Measurements from ENCODE around the gene GTF2H3. TPM values are rescaled to one million over a fixed set of nuclear protein-coding genes. Genes with fewer than 3 reads are reported as not detected.

The GTF2H3 gene
- total RNA-seq, 1 donor from 2014 or later: 53.2 TPM

DNA sequence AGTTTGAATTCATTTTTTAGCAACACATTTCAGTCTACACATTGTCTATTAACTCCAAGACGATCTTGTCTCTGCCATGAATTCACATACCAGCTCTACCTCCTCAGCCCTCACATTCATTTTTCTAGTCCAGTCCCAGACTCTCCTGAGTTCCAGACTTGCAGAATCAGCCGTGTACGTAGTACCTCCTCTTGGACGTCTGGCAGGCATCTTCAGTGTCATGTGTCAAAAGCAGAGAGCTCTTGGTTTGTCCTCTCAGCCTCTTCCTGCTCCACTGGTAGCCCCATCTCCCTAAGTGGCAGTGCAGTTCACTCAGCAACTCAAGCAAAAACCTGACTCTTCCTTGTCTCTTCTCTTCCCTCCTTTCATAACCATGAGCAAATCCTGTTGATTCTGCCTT, 22.8 kb downstream of the GTF2H3 start:
- intact Hi-C loops (cut with micrococcal nuclease): no loop called here
- no peak overlapping the region for H3K27ac Mint-ChIP-seq
- no peaks in the 10 kb centered on the region for H3K4me1 Mint-ChIP-seq (ENCODE audit: low read depth)
- peaks cover 57% of the 10 kb centered on the region for H3K36me3 Mint-ChIP-seq (ENCODE audit: low read depth)
- no peaks in the 10 kb centered on the region for H3K27me3 Mint-ChIP-seq (ENCODE audit: low read depth)
- H3K9me3 Mint-ChIP-seq: no peaks in the 10 kb centered on the region
- no peak for DNase-seq (ENCODE audit: low spot score)
- no peak overlapping the region for H3K4me3 Mint-ChIP-seq (ENCODE audit: low read depth)

DNA sequence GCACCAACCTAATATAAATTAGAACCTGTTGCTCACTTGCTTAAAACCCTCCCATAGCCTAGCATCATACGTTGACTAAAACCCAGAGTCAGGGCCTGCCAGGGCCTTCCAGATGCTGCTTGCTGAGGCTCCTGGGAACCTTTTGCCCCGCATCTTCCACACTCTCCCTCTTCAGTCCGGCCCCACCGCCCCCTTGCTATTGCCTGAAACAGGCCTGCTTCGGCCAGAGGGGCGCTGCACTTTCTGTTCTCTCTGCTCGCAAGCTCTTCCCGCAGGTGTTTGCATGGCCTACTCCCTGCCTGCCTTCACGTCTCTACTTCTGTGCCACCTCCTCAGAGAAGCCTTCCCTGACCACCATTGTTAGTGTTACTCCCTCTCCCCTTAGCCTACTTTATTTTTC, 23.6 kb downstream of the GTF2H3 start:
- peak overlapping the region; percentile 11 for H3K27ac Mint-ChIP-seq
- H3K9me3 Mint-ChIP-seq: no peaks in the 10 kb centered on the region
- DNase-seq (ENCODE audit: low spot score): no peak
- peaks cover 52% of the 10 kb centered on the region for H3K36me3 Mint-ChIP-seq (ENCODE audit: low read depth)
- no peak overlapping the region for H3K4me3 Mint-ChIP-seq (ENCODE audit: low read depth)
- H3K27me3 Mint-ChIP-seq (ENCODE audit: low read depth): no peaks in the 10 kb centered on the region
- intact Hi-C loops (cut with micrococcal nuclease): no loop called here
- H3K4me1 Mint-ChIP-seq (ENCODE audit: low read depth): no peaks in the 10 kb centered on the region

- Mint-ChIP-seq H3K36me3 (ENCODE audit: low read depth) (peaks cover 45% of the 10 kb centered on the region), H3K4me3 (ENCODE audit: low read depth) (no peak overlapping the region), H3K27me3 (ENCODE audit: low read depth) (no peaks in the 10 kb centered on the region), H3K27ac (no peak overlapping the region), H3K4me1 (ENCODE audit: low read depth) (no peaks in the 10 kb centered on the region), H3K9me3 (no peaks in the 10 kb centered on the region)
- DNase-seq (ENCODE audit: low spot score): no peak
- intact Hi-C loops (cut with micrococcal nuclease): no loop called here
These were observed 26.5 kb downstream of the GTF2H3 start for GRCh38 chr12:123659996-123660727.

DNA sequence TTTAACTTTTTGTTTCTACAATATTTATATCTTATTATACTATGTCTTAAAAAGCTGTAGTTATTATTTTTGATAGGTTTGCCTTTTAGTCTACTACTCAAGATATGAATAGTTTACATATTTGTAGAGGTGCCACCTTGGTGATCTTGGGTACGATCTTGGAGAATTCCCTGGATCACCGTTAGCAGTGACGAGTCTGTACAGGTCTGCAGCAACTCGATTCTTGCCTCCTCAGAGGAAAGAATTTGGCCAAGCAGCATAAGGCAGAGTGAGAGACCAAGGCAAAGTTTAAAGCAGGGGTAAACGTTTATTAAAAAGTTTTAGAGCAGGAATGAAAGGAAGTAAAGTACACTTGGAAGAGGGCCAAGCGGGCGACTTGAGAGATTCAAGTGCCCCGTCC, 34.1 kb downstream of the GTF2H3 start:
- H3K9me3 Mint-ChIP-seq: no peaks in the 10 kb centered on the region
- no peaks in the 10 kb centered on the region for H3K27me3 Mint-ChIP-seq (ENCODE audit: low read depth)
- no peak overlapping the region for H3K4me3 Mint-ChIP-seq (ENCODE audit: low read depth)
- peaks cover 6% of the 10 kb centered on the region for H3K4me1 Mint-ChIP-seq (ENCODE audit: low read depth)
- H3K36me3 Mint-ChIP-seq (ENCODE audit: low read depth): peaks cover 13% of the 10 kb centered on the region
- intact Hi-C loops (cut with micrococcal nuclease): no loop called here
- no peak for DNase-seq (ENCODE audit: low spot score)
- H3K27ac Mint-ChIP-seq: no peak overlapping the region

GRCh38 chr12:123670882-123671728, 37.5 kb downstream of the GTF2H3 start, which contains the start of gene TCTN2:
TSS of gene TCTN2 (plus strand) at chr12:123671113. CDS start at chr12:123671241, 128 bp downstream.
- Mint-ChIP-seq H3K27me3 (ENCODE audit: low read depth) (no peaks in the 10 kb centered on the region), H3K9me3 (no peaks in the 10 kb centered on the region), H3K27ac (no peak within 1 kb of the TSS), H3K4me3 (ENCODE audit: low read depth) (peak within 1 kb of the TSS; percentile 82), H3K36me3 (ENCODE audit: low read depth) (no peaks in the 10 kb centered on the region), H3K4me1 (ENCODE audit: low read depth) (peaks cover 6% of the 10 kb centered on the region)
- intact Hi-C loops (cut with micrococcal nuclease): loop anchor here (2.0 kb wide), 1 partner anchor 44 kb away; no protein-coding TSS in a partner anchor
- peak; percentile 93 for DNase-seq (ENCODE audit: low spot score)

DNA sequence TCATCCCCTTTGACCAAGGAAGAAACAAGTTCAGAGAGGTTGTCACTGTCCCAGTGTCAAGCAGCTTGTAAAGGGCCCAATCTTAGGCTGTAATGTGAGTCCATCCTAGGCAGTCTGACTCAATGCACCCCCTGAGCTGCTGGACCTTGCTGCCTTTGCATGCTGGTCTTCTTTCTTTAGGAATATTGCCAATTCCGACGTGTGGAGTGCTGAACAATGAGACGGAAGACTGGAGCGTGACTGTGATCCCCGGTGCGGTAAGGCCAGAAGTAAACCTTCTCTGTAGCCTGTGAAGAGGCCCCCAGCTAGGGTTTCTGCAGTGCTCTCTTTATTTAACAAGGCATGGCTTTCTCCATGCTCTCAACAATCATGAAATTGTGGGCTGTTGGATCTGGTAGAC, 38.2 kb downstream of the GTF2H3 start:
- Mint-ChIP-seq H3K36me3 (ENCODE audit: low read depth) (no peaks in the 10 kb centered on the region), H3K9me3 (no peaks in the 10 kb centered on the region), H3K27me3 (ENCODE audit: low read depth) (no peaks in the 10 kb centered on the region), H3K27ac (no peak overlapping the region), H3K4me1 (ENCODE audit: low read depth) (peaks cover 6% of the 10 kb centered on the region), H3K4me3 (ENCODE audit: low read depth) (peak overlapping the region; percentile 82)
- DNase-seq (ENCODE audit: low spot score): no peak
- intact Hi-C loops (cut with micrococcal nuclease): loop anchor here (2.0 kb wide), 1 partner anchor 43 kb away; no protein-coding TSS in a partner anchor

- no peak overlapping the region for H3K4me3 Mint-ChIP-seq (ENCODE audit: low read depth)
These were observed 41.8 kb downstream of the GTF2H3 start for GRCh38 chr12:123675436-123675835.

GRCh38 chr12:123676616-123677320, 43.1 kb downstream of the GTF2H3 start:
- Mint-ChIP-seq H3K4me3 (ENCODE audit: low read depth) (no peak overlapping the region), H3K4me1 (ENCODE audit: low read depth) (peaks cover 4% of the 10 kb centered on the region), H3K27ac (no peak overlapping the region), H3K9me3 (no peaks in the 10 kb centered on the region), H3K36me3 (ENCODE audit: low read depth) (peaks cover 3% of the 10 kb centered on the region), H3K27me3 (ENCODE audit: low read depth) (no peaks in the 10 kb centered on the region)
- DNase-seq (ENCODE audit: low spot score): no peak
- intact Hi-C loops (cut with micrococcal nuclease): no loop called here

More at GRCh38 chr12:123675436-123675835, 41.8 kb downstream of the GTF2H3 start:
- Mint-ChIP-seq H3K36me3 (ENCODE audit: low read depth) (no peaks in the 10 kb centered on the region), H3K27me3 (ENCODE audit: low read depth) (no peaks in the 10 kb centered on the region), H3K27ac (no peak overlapping the region), H3K9me3 (no peaks in the 10 kb centered on the region), H3K4me1 (ENCODE audit: low read depth) (peaks cover 6% of the 10 kb centered on the region)
- no peak for DNase-seq (ENCODE audit: low spot score)
- intact Hi-C loops (cut with micrococcal nuclease): no loop called here

DNA sequence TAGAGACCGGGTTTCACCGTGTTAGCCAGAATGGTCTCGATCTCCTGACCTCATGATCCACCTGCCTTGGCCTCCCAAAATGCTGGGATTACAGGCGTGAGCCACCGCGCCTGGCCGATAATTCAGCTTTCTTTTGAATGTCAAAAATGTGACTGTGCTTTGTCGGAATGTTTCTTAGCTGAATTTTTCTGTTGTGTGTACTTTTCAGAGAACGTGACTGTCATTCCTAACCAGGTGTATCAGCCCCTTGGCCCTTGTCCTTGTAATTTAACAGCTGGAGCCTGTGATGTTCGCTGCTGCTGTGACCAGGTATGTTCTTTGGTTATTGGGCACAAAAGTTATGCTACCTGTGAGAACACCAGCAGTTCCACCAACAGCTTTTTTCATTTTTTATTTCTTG, 45.4 kb downstream of the GTF2H3 start:
- Mint-ChIP-seq H3K4me3 (ENCODE audit: low read depth) (no peak overlapping the region), H3K9me3 (no peaks in the 10 kb centered on the region), H3K27ac (no peak overlapping the region), H3K4me1 (ENCODE audit: low read depth) (no peaks in the 10 kb centered on the region), H3K27me3 (ENCODE audit: low read depth) (no peaks in the 10 kb centered on the region), H3K36me3 (ENCODE audit: low read depth) (peaks cover 3% of the 10 kb centered on the region)
- no peak for DNase-seq (ENCODE audit: low spot score)
- intact Hi-C loops (cut with micrococcal nuclease): no loop called here

GRCh38 chr12:123681605-123682004, 48.0 kb downstream of the GTF2H3 start:
- no peak for DNase-seq (ENCODE audit: low spot score)
- no peaks in the 10 kb centered on the region for H3K9me3 Mint-ChIP-seq
- intact Hi-C loops (cut with micrococcal nuclease): no loop called here
- H3K36me3 Mint-ChIP-seq (ENCODE audit: low read depth): peaks cover 3% of the 10 kb centered on the region
- no peaks in the 10 kb centered on the region for H3K27me3 Mint-ChIP-seq (ENCODE audit: low read depth)
- H3K4me1 Mint-ChIP-seq (ENCODE audit: low read depth): no peaks in the 10 kb centered on the region
- no peak overlapping the region for H3K27ac Mint-ChIP-seq
- H3K4me3 Mint-ChIP-seq (ENCODE audit: low read depth): no peak overlapping the region

DNA sequence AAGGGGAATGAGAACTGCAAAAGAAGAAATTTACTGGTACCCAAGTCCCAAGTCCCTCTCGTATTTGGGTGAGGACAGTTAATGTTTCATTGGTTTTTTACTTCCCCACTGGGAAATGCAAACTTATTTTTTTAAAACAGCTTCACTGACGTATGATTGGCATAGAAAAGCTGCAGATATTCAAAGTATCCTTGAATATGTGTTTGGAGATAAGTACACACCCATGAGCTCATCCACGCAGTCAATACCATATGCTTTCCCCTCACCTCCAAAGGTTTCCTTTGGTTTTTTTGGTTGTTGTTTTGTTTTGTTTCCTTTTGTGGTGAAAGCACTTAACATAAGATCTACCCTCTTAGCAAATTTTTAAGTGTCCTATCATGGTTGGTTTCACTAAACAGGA, 50.3 kb downstream of the GTF2H3 start:
- Mint-ChIP-seq H3K27me3 (ENCODE audit: low read depth) (no peaks in the 10 kb centered on the region), H3K4me1 (ENCODE audit: low read depth) (no peaks in the 10 kb centered on the region), H3K36me3 (ENCODE audit: low read depth) (peaks cover 3% of the 10 kb centered on the region), H3K27ac (no peak overlapping the region), H3K9me3 (no peaks in the 10 kb centered on the region), H3K4me3 (ENCODE audit: low read depth) (no peak overlapping the region)
- DNase-seq (ENCODE audit: low spot score): no peak
- intact Hi-C loops (cut with micrococcal nuclease): no loop called here

DNA sequence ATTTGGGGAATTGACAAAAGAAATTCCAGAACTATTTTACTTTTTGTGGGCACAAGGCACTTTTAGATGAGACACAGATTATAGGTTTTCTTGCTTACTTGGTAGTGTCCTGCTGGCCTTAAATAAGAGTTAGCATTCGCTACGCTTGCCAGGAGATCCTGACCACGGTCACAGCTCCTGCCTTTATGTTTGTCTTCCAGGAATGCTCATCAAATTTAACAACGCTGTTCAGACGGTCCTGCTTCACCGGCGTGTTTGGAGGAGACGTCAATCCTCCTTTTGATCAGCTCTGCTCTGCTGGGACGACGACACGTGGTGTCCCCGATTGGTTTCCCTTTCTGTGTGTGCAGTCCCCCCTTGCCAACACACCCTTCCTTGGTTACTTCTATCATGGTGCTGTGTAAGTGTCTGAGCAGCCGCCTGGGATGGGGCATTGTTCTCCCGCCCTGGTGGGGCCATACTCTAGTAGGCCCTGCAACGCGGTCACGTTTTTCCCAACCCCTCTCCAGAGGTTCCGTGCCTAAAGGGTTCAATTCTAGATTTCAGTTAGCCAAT, 53.1 kb downstream of the GTF2H3 start:
- Mint-ChIP-seq H3K4me3 (ENCODE audit: low read depth) (no peak overlapping the region), H3K36me3 (ENCODE audit: low read depth) (no peaks in the 10 kb centered on the region), H3K27ac (no peak overlapping the region), H3K9me3 (no peaks in the 10 kb centered on the region), H3K27me3 (ENCODE audit: low read depth) (no peaks in the 10 kb centered on the region), H3K4me1 (ENCODE audit: low read depth) (no peaks in the 10 kb centered on the region)
- DNase-seq (ENCODE audit: low spot score): no peak
- intact Hi-C loops (cut with micrococcal nuclease): no loop called here
